ENCODE data around the gene ANKLE1.

Gene ANKLE1

DNA sequence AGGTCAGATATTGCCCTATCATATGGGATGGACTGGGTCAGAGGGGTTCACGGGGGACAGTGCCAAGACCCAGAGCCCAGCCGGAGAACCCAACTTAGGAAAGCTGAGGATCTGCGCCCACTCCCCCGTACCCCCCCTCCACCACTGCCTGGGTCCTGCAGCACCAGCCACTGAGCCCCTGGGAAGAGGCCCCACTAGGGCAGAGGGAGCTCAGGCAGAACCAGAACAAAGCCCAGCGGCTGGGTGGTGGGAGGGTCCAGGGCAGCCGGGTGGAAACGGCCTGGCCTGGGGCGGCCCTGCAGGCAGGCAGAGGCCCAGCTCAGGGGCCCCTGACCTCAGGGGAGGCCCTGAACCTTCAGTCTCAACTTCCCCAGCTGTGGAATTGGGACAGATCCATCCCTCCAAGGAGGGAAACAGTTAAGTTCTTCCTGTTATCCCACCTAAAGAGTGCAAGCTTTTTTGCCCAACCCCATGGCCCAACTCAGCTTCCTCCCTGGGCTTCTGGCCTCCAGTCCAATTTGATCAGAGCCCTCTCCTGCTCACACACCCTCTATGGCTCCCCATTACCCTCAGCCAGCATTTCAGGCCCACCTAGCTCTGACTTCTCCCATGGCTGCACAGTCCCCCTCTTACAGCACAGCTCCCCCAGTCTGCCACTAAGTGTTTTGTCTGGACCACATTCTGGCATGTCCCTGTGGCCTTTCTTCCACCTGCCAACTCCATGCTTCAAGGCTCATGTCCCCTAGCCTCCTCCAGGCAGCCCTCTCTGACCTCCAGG, 39.1 kb upstream of the ANKLE1 start:
- TF ChIP-seq ZNF202 (tag by site-specific recombination; IDR thresholded peaks at IDR 0.05; ENCODE audit: borderline replicate concordance), result no peak
- 0 out of 2 replicates have a peak, but pooled peaks have one; percentile 20 for TF ChIP-seq ZNF623 (tag by site-specific recombination; IDR thresholded peaks at IDR 0.05)
- TF ChIP-seq GLIS2 (tag by site-specific recombination; IDR thresholded peaks at IDR 0.05), result peak; percentile 52; the same call in 1 of the 2 replicates
- TF ChIP-seq, protein P1, sequence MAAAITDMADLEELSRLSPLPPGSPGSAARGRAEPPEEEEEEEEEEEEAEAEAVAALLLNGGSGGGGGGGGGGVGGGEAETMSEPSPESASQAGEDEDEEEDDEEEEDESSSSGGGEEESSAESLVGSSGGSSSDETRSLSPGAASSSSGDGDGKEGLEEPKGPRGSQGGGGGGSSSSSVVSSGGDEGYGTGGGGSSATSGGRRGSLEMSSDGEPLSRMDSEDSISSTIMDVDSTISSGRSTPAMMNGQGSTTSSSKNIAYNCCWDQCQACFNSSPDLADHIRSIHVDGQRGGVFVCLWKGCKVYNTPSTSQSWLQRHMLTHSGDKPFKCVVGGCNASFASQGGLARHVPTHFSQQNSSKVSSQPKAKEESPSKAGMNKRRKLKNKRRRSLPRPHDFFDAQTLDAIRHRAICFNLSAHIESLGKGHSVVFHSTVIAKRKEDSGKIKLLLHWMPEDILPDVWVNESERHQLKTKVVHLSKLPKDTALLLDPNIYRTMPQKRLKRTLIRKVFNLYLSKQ (tag by site-specific recombination; IDR thresholded peaks at IDR 0.05; ENCODE audit: borderline replicate concordance), result no peak
- TF ChIP-seq ZNF701 (tag by site-specific recombination; IDR thresholded peaks at IDR 0.05), result no peak
- TF ChIP-seq ZNF660 (tag by site-specific recombination; IDR thresholded peaks at IDR 0.05), result no peak
- TF ChIP-seq, protein P2, sequence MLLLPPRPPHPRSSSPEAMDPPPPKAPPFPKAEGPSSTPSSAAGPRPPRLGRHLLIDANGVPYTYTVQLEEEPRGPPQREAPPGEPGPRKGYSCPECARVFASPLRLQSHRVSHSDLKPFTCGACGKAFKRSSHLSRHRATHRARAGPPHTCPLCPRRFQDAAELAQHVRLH (tag by site-specific recombination; IDR thresholded peaks at IDR 0.05), result peak; percentile 70; the same call in 1 of the 2 replicates
- peak; percentile 99 for TF ChIP-seq ZNF16 (tag by site-specific recombination; IDR thresholded peaks at IDR 0.05; ENCODE audit: low read depth)
- 0 out of 2 replicates have a peak, but pooled peaks have one; percentile 54 for TF ChIP-seq ZSCAN30 (tag by site-specific recombination; IDR thresholded peaks at IDR 0.05)
- TF ChIP-seq ZBTB48 (tag by site-specific recombination; IDR thresholded peaks at IDR 0.05), result no peak
- TF ChIP-seq BCL11A (tag by site-specific recombination; IDR thresholded peaks at IDR 0.05; ENCODE audit: low read depth), result peak; percentile 58; the same call in 1 of the 2 replicates
- TF ChIP-seq ZBTB17 (tag by site-specific recombination; IDR thresholded peaks at IDR 0.05), result no peak
- 0 out of 2 replicates have a peak, but pooled peaks have one; percentile 5 for TF ChIP-seq PATZ1 (tag by site-specific recombination; IDR thresholded peaks at IDR 0.05)
- peak; percentile 45; the same call in 1 of the 2 replicates for TF ChIP-seq BCL11B (tag by site-specific recombination; IDR thresholded peaks at IDR 0.05; ENCODE audit: low read depth)
- no peak for TF ChIP-seq ZNF174 (tag by site-specific recombination; IDR thresholded peaks at IDR 0.05)
- no peak overlapping the region for H3K4me3 ChIP-seq (ENCODE audit: low read depth, low read length)
- no peak overlapping the region for H3K27ac ChIP-seq (ENCODE audit: extremely low read depth, low read depth, low read length)
- no peaks in the 10 kb centered on the region for H3K9me3 ChIP-seq (ENCODE audit: control insufficient read depth, insufficient read depth, low read depth, low read length)
- peaks cover 0 to 27% of the 10 kb centered on the region in 2 experiments; a peak in 2 of 3 replicates for H3K36me3 ChIP-seq (ENCODE audit: control insufficient read depth in 2 of 2, insufficient read depth in 1 of 2, low read length in 2 of 2)
- H3K4me1 ChIP-seq (ENCODE audit: control insufficient read depth, insufficient read depth, low read length), result peaks cover 5% of the 10 kb centered on the region
- CTCF ChIA-PET, result interaction anchor here (0.7 to 1.6 kb wide), 4 partner anchors 18 to 190 kb away, joined by 3 to 4 read pairs (median 4); partner anchors contain the start of gene USE1
- POLR2A ChIA-PET, result interaction anchor here (0.6 to 6.8 kb wide), 5 partner anchors 16 to 38 kb away, joined by 5 to 29 read pairs (median 7); partner anchors contain the start of genes BABAM1, OCEL1 and USE1

- no peak overlapping the region for H3K27ac ChIP-seq (ENCODE audit: extremely low read depth, low read depth, low read length)
- H3K4me1 ChIP-seq (ENCODE audit: control insufficient read depth, insufficient read depth, low read length), result peaks cover 5% of the 10 kb centered on the region
- no peaks in the 10 kb centered on the region for H3K9me3 ChIP-seq (ENCODE audit: control insufficient read depth, insufficient read depth, low read depth, low read length)
- peak overlapping the region; percentile 76 for H3K4me3 ChIP-seq (ENCODE audit: low read depth, low read length)
- ChIA-PET POLR2A (interaction anchor here (1.2 to 6.8 kb wide), 4 partner anchors 17 to 38 kb away, joined by 5 to 29 read pairs (median 10); partner anchors contain the start of genes BABAM1, OCEL1 and USE1), CTCF (interaction anchor here (0.7 to 1.6 kb wide), 3 partner anchors 28 to 191 kb away, joined by 4 read pairs; partner anchors contain the start of gene USE1)
- peaks cover 0 to 20% of the 10 kb centered on the region in 2 experiments; a peak in 2 of 3 replicates for H3K36me3 ChIP-seq (ENCODE audit: control insufficient read depth in 2 of 2, insufficient read depth in 1 of 2, low read length in 2 of 2)
- TF ChIP-seq HIC1 (tag by site-specific recombination; IDR thresholded peaks at IDR 0.05) (peak; percentile 41; the same call in 1 of the 2 replicates), ZFP3 (tag by site-specific recombination; IDR thresholded peaks at IDR 0.05; ENCODE audit: low read depth) (no peak), KLF8 (tag by site-specific recombination; IDR thresholded peaks at IDR 0.05) (0 out of 2 replicates have a peak, but pooled peaks have one; percentile 4), PATZ1 (tag by site-specific recombination; IDR thresholded peaks at IDR 0.05) (no peak)
These were observed 38.4 kb upstream of the ANKLE1 start for GRCh38 chr19:17243211-17243829.

Data from HEK293 (cell line).